C4-2B (cell line): Measurements from ENCODE around the gene DLGAP1.

ENCODE experiments used
- H3K27ac ChIP-seq: fragments of 450-650 bp; 2 replicates; pipeline ENCODE4 v1.5.1; 2017
- CTCF ChIP-seq: fragments of 450-650 bp; conservative IDR thresholded peaks from 2 replicates; pipeline ENCODE4 v1.5.1; 2017; ENCODE audit warnings: mild to moderate bottlenecking
- ZFX ChIP-seq: fragments of 450-650 bp; IDR thresholded peaks from 2 replicates; pipeline ENCODE4 v1.6.1; 2017

Gene DLGAP1

GRCh38 chr18:3784949-3785348 is 670.2 kb downstream of the DLGAP1 start:
- no peak for TF ChIP-seq ZFX
- TF ChIP-seq CTCF = no peak
- H3K27ac ChIP-seq = no peak overlapping the region

GRCh38 chr18:3782901-3783300 is 672.2 kb downstream of the DLGAP1 start:
- H3K27ac ChIP-seq = no peak overlapping the region
- TF ChIP-seq ZFX = no peak
- TF ChIP-seq CTCF = no peak

- no peak overlapping the region for H3K27ac ChIP-seq
- TF ChIP-seq ZFX (no peak), CTCF (no peak)
These were observed 677.4 kb downstream of the DLGAP1 start for GRCh38 chr18:3777719-3778118.

- TF ChIP-seq ZFX (no peak), CTCF (no peak)
- no peak overlapping the region for H3K27ac ChIP-seq
These were observed 678.0 kb downstream of the DLGAP1 start for GRCh38 chr18:3777122-3777521.

- H3K27ac ChIP-seq = no peak overlapping the region
- no peak for TF ChIP-seq ZFX
- TF ChIP-seq CTCF = no peak
These were observed 679.1 kb downstream of the DLGAP1 start for GRCh38 chr18:3775996-3776395.

GRCh38 chr18:3773303-3773702 is 681.8 kb downstream of the DLGAP1 start:
- TF ChIP-seq ZFX (no peak), CTCF (peak; percentile 27; the same call in 1 of the 2 replicates)
- no peak overlapping the region for H3K27ac ChIP-seq

GRCh38 chr18:3771121-3771971 is 683.8 kb downstream of the DLGAP1 start:
- H3K27ac ChIP-seq = no peak overlapping the region
- no peak for TF ChIP-seq ZFX
- TF ChIP-seq CTCF = peak; percentile 99
